Stimulated activated CD4-positive, alpha-beta T cell treated with anti-CD3 and anti-CD28 coated beads, Interleukin-15, amount 100 ng/mL, for 24 hours (primary cell): ENCODE data around the gene SP4.
A peak's percentile ranks its signal among the peaks of the same experiment; 100 is the strongest.

Source experiments
- DNase-seq: peaks from one replicate; pipeline ENCODE4 v3.0.0-alpha.2; 2020

The SP4 gene

DNA sequence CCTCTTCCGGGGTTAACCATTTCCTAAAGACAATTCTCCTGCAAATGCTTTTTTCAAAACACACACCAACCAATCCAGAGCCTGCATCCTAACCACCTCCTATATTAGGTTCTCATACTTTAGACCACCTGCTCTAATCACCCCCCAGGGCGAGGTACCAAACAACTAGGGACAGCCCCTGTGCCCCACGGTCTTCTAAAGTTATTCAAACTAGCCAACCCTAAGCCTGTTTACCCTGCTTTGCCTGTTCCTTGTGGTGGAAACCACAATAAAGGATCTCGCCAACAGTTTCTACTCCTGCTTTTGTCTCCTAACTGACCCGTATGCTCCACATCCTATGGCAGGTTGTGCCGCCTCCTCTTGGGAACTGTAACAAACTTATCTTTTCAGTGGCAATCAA is 21.1 kb downstream of the SP4 start:
- DNase-seq: no peak

DNA sequence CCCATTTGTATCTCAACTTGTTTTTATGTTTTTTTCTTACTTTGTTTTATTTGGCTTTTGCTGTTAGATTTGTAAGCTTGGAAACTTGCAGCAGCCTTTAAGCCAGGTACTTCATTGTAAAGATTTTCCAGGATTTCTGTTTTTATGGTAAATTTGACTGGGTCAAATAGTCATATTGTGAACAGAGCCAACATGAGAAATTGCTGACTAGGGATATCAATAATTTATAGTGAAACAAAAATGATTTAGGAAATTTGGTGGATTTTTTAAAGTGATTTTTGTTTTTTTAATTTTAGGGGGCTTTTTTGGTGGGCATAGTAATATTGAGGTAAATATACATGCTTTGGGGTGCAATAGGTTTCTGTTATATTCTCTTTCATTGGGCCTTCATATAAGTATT is 22.2 kb downstream of the SP4 start:
- DNase-seq: no peak

DNA sequence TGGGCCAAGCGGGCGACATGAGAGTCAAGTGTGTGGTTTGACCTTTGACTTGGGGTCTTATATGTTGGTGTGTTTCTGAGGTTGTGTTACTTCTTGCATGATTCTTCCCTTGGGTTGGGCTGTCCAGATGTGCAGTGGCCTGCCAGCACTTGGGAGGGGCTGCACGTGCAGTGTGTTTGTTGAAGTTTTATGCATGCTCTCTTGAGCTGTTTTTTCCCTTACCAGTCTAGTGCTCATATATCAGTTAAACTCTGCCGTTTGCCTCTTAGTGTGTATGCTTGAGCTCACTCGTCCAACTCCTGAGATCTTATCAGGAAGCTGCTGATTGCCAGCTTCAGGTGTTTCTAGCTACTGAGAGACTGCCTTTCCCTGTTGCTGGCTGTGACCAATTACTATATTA is 23.1 kb downstream of the SP4 start:
- DNase-seq: no peak

- DNase-seq: no peak
These were observed 26.3 kb downstream of the SP4 start for GRCh38 chr7:21454182-21454581.

DNA sequence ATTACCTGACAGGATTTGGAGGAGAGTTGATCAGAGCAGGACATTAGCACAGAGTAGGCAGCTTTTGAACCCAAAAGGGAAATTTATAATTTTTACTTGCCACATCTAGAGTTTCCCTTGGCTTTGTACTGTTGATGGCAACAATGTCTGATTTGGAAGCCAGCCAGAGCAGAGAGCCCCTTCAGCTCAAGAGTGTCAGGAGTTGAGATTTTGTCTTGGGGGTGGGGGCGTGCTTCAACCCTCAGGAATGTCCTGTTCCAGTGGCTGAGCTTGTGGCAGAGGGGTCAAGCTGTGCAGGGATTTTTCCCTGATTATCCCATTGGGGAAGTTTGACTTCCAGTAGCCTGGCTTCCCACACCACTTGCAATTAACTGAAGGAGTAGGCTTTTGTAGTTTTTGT is 27.0 kb downstream of the SP4 start:
- no peak for DNase-seq

DNA sequence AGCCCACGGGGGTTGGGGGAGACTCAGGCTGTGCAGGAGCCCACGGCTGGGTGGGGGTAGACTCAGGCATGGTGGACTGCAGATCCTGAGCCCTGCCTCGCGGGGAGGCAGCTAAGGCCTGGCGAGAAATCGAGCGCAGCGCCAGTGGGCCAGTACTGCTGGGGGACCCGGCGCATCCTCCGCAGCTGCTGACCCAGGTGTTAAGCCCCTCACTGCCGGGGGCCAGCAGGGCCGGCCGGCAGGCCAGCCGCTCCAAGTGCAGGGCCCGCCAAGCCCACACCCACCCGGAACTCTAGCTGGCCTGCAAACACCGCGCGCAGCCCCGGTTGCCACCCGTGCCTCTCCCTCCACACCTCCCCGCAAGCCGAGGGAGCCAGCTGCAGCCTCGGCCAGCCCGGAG is 33.4 kb downstream of the SP4 start:
- no peak for DNase-seq

DNA sequence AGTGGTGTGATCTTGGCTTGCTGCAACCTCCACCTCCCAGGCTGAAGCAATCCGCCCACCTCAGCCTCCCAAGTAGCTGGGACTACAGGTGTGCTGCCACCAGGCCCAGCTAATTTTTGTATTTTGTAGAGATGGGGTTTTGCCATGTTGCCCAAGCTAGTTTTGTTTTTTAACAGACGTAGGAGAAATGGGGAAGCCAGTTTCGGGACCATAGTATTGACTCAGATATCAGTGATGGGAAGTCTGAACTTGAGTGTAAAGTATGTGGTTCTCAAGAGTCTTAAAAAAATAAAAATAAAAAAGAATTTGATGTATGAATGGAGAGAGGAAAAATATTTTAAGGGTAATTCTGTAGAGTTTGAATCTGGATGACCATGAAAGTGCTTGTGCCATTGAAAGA is 34.2 kb downstream of the SP4 start:
- DNase-seq: no peak

- DNase-seq: no peak
These were observed 35.6 kb downstream of the SP4 start for GRCh38 chr7:21463524-21463923.

GRCh38 chr7:21468969-21469368 is 41.1 kb downstream of the SP4 start:
- DNase-seq: no peak

DNA sequence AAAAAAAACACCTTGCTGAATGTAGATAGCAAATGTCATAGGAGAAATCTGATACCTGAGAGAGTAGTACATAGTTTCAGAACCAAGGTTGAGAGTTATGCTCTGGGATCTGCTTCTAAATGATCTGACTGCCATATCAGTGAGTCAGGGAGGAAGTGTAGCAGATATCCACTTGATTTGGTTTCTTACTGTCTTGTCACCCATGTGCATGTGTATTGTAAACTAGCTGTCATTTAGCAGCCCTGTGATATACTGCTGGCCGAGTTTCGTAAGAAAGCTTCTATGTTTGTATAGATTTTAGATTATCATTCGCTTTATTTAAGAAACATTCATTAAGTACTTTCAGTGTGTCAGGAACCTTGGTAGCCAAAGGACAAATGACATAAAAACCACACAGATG is 42.0 kb downstream of the SP4 start:
- no peak for DNase-seq

DNA sequence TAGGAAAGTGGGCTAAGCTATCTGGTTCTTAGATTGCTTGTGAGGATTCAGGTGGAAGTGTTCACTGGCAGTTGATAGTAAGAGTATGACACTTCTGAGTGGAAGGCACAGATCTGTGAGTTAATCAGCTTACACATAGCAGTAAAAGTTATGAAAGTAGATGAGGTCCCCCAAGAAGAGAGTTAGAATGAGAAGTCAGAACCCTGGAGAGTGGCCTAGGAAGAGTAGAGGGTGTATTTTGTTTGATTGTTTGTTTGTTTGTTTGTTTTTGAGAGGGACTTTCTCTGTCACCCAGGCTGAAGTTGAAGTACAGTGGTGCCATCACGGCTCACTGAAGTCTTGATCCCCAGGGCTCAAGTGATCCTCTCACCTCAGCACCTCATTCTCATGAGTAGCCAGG is 44.1 kb downstream of the SP4 start:
- DNase-seq: no peak

- DNase-seq: no peak
These were observed 48.5 kb downstream of the SP4 start for GRCh38 chr7:21476429-21476828.

GRCh38 chr7:21480693-21481403 is 53.0 kb downstream of the SP4 start:
- no peak for DNase-seq

DNA sequence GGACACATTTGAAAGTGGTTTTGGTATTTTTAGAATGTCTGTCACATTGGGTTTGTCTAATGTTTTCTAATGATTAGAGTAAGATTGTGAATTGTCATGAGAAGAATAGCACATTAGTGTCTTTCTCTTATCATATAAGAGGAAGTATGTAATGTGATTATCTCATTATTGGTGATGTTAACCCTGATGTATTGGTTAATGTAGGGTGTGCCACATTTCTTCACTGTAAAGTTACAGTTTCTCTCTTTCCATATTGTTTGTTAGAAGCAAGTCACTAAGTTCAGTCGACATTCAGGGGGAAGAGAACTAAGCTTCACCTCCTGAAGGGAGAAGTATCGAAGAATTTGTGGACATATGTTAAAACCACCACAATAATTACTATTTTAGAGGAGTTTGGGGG is 58.6 kb downstream of the SP4 start:
- no peak for DNase-seq

GRCh38 chr7:21495731-21496130 is 67.8 kb downstream of the SP4 start:
- DNase-seq: no peak

DNA sequence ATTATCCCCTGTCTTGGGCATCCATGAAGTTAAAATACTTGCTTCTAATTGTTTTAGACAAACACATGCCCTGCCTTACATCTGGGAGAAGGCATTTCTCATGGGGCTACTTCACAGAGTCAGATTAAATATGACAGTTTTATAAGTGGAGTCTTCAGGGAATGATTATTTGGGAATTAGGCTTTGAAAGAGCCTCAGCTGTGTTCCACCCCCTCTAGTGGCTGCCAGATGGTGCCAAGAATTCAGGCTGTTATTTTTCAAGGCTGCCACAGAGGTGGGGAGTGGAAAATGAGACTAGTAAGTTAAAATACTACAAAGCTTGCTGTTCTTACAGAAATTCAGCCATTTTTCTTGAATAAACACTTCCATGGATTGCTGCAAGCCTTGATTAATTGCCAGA is 69.2 kb downstream of the SP4 start:
- no peak for DNase-seq

GRCh38 chr7:21500117-21500832 is 72.4 kb downstream of the SP4 start:
- DNase-seq: no peak

DNA sequence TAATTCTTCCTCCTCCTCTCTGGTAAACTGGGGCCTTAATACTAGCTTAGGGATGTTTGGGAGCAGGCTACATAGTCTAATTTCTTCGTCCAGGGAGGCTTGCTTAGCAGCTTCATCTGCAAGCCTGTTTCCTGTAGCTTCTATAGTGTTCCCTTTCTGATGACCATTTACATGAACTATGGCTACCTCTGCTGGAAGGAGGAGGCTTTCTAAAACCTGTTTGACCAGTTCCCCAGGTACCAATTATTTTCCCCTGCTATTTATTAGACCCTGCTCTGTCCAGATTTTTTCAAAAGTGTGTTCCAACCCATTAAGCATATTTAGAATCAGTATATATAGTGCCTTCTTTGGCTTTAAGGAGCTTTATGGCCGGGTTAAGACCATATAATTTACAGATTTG is 76.1 kb downstream of the SP4 start:
- DNase-seq: no peak

DNA sequence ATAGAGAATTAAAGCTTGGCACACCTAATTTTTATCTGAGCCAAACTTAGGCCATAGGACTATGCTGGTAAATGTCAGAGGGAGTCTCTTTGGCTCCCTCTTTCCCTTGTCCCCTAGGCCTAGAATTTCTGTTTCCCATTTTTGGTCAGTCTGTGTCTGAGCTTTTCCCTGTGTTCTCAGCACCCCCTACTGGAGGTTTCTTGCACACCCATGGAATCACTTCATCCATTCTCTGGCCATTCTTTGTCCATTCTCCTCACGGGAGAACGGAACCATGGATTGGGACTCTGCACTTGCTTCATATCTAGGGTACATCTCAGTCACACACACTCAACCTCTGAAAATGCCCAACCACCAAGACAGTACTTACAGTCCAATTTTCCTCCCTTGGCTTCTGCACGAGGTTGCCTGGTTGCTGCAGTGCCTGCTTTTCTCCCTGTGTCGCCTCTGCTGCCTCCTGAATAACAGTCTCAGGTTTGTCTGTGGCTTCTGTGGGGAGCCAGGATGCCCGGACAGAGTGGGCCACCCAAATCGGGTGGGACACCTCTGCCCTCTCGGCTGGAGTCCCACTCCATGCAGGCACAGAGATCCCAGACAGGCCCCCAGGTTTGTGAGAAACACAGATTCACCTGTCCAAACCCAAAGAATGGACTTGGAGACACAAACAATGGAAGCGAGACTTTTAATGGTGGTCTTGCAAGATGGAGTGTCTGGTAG is 79.9 kb downstream of the SP4 start:
- DNase-seq: peak; percentile 48

DNA sequence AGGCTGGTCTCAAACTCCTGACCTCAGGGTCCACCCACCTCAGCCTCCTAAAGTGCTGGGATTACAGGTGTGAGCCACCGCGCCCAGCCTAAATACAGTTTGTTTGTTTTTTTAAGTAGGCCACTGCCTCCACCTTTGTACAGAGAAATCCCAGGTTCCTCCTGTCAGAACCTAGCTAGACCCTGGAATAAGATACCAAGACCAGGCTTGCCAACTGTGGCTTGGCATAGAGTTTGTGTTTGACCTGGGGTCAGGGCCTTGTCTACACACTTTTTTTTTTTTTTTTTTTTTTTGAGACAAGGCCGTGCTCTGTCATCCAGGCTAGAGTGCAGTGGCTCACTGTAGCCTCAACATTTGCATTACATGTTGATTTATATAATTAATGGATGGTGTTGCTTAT is 80.7 kb downstream of the SP4 start:
- no peak for DNase-seq

GRCh38 chr7:21514062-21514461 is 86.2 kb downstream of the SP4 start:
- no peak for DNase-seq

- DNase-seq: no peak
These were observed 96.8 kb downstream of the SP4 start for GRCh38 chr7:21524680-21525079.

DNA sequence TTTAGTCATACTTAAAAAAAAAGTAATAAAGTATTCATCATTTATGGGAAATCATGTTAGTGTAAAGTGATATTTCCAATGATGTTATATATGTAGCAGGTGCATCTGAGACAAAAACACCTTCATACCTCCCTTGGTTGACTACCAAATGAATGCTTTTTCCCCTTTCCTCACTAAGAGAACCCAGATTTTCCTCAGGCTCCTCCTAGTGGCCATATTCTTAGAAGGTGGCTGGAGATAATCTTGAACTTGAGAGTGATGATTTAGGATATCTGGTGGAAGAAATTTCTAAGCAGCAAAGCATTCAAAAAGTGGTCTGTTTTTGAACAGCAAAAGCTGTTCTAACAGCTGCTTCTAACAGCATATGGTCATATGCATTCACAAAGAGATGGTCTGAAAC is 98.1 kb downstream of the SP4 start:
- no peak for DNase-seq

DNA sequence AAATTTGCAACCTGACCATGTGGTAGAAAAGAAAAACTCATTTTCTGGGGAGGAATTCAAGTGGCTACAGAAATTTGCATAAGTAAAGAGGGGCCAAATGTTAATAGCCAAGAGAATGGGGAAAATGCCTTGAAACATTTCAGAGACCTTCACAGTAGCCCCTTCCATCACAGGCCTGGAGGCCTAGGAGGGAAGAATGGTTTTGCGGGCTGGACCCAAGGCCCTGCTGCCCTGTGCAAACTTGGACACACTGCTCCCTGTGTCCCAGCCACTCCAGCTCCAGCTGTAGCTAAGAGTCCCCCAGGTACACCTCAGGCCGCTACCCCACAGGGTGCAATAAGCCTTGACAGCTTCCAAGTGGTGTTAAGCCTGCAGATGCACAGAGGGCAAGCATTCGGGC is 98.6 kb downstream of the SP4 start:
- no peak for DNase-seq
